RPMI8226 (cell line): ENCODE results near the gene TMCO4.

Experiments used
- DNase-seq: peaks from one replicate; pipeline ENCODE4 v3.0.0-alpha.2; 2015

The TMCO4 gene

GRCh38 chr1:19744886-19745285, 54.8 kb downstream of the TMCO4 start:
- no peak for DNase-seq

- no peak for DNase-seq
These were observed 55.4 kb downstream of the TMCO4 start for GRCh38 chr1:19744335-19744743.

GRCh38 chr1:19743793-19744192, 55.9 kb downstream of the TMCO4 start:
- no peak for DNase-seq

GRCh38 chr1:19743180-19743579, 56.5 kb downstream of the TMCO4 start:
- DNase-seq: no peak

GRCh38 chr1:19739628-19740027, 60.1 kb downstream of the TMCO4 start:
- no peak for DNase-seq

GRCh38 chr1:19738669-19739068, 61.0 kb downstream of the TMCO4 start:
- DNase-seq: no peak

- DNase-seq: no peak
These were observed 61.6 kb downstream of the TMCO4 start for GRCh38 chr1:19738076-19738475.

GRCh38 chr1:19737104-19737825, 62.5 kb downstream of the TMCO4 start:
- no peak for DNase-seq

- DNase-seq: no peak
These were observed 64.1 kb downstream of the TMCO4 start for GRCh38 chr1:19735440-19736127.

GRCh38 chr1:19734472-19734999, 65.2 kb downstream of the TMCO4 start:
- no peak for DNase-seq

- no peak for DNase-seq
These were observed 65.7 kb downstream of the TMCO4 start for GRCh38 chr1:19734056-19734455.

GRCh38 chr1:19733615-19734014, 66.1 kb downstream of the TMCO4 start:
- no peak for DNase-seq

- DNase-seq: no peak
These were observed 68.3 kb downstream of the TMCO4 start for GRCh38 chr1:19731311-19731821.

GRCh38 chr1:19730793-19731192, 68.9 kb downstream of the TMCO4 start:
- DNase-seq: no peak

- DNase-seq: no peak
These were observed 69.5 kb downstream of the TMCO4 start for GRCh38 chr1:19730232-19730631.

- DNase-seq: no peak
These were observed 71.1 kb downstream of the TMCO4 start for GRCh38 chr1:19728413-19729145.

GRCh38 chr1:19725606-19726005, 74.1 kb downstream of the TMCO4 start:
- DNase-seq: no peak

- no peak for DNase-seq
These were observed 75.8 kb downstream of the TMCO4 start for GRCh38 chr1:19723874-19724273.

GRCh38 chr1:19720973-19721372, 78.7 kb downstream of the TMCO4 start:
- DNase-seq: no peak

GRCh38 chr1:19720174-19720573, 79.5 kb downstream of the TMCO4 start:
- DNase-seq: no peak

GRCh38 chr1:19717467-19717866, 82.2 kb downstream of the TMCO4 start:
- DNase-seq: no peak

GRCh38 chr1:19715334-19716203, 84.1 kb downstream of the TMCO4 start:
- peak; percentile 93 for DNase-seq
